Measurements from ENCODE around the gene ATXN7L2.
"Not testable (repeated sequence)": the region's sequence is repeated elsewhere in the genome, so short reads cannot be mapped to it uniquely, and the experiment has no call there.

ATXN7L2 gene

DNA sequence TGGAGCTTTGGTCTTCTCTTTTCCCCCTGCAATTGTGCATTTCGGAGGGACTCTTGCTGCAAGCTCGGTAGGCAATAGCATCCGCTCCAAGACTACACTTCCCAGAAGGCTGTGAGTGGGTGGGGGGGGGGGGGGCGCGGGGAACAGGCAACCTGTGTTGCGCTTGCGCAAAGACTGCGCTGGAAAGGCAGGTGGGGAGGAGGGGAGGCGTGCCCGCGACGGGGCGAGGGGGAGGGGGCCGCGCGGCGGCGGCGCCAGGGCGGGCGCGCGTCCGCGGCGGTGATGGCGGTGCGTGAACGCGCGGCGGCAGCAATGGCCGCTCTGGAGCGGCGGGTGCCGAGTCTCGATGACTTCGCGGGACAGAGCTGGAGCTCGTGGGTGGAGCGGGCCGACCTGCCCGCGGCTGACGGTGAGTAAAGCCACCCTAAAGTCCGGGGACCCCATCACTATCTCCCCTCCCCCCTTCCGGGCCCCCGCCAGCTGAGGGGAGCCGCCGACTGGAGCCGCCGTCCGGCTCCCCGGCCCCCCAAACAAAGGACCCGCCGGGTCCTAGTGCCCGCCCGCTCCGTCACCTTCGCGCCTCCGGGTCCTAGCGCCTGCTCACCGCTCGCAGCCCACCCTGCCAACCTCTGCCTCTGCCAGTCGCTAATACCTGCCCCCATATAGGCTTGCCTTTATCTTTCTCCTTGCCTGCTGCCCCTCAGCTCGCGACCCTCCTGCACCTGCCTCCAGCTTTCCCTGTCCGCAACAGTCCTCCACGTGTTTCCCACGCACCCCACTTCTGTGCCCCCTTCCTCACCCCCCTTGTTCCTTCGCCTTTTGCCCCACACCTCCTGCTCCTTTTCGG, at the start of gene ATXN7L2:
TSS of gene ATXN7L2 (plus strand) at position 234 of the 847 bp plus-strand sequence. CDS start at position 283, 49 bp downstream.
- peak; percentile 47 for DNase-seq (ENCODE audit: low read depth, low spot score)

DNA sequence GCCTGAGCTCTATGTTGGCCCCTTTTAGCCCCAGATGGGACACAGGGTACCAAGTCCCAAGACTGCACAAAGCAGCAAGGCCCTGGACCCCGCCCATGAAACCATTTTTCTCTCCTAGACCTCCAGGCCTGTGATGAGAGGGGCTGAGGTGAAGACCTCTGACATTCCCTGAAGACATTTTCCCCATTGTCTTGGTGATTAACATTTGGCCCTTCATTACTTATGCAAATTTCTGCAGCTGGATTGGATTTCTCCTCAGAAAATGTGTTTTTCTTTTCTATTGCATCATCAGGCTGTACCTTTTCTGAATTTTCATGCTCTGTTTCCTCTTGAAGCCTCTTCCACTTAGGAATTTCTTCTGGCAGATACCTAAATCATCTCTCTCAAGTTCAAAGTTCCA, 49.2 kb upstream of the ATXN7L2 start:
- no peak for DNase-seq (ENCODE audit: low read depth, low spot score)

GRCh38 chr1:109438798-109439297, 44.9 kb upstream of the ATXN7L2 start:
- peak; percentile 83 for DNase-seq (ENCODE audit: low read depth, low spot score)

GRCh38 chr1:109441069-109441468, 42.6 kb upstream of the ATXN7L2 start:
- no peak for DNase-seq (ENCODE audit: low read depth, low spot score)

- DNase-seq (ENCODE audit: low read depth, low spot score) = no peak
Observed at GRCh38 chr1:109443476-109443875, 40.2 kb upstream of the ATXN7L2 start.

DNA sequence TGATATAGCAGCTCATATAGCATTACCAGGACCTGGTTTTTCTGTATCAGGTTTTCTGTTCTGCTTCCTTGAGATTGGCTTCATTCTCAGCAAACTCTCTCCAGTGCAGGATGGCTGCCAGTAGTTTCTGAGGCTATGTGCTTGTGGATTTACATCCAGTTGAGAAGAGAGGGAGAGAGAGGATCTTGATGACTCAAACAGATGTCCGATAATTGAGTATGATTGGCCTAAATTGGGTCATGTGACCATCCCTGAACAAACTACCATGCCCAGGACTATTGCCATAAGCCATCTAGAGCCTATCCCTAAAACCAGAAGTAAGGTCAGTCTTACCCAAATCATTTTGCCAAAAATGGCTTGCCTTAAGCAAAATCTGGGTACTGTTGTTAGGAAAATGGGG, 39.4 kb upstream of the ATXN7L2 start:
- DNase-seq (ENCODE audit: low read depth, low spot score) = no peak

- not testable (repeated sequence) for DNase-seq (ENCODE audit: low read depth, low spot score)
Observed at GRCh38 chr1:109445949-109446695, 37.6 kb upstream of the ATXN7L2 start.

- DNase-seq (ENCODE audit: low read depth, low spot score) = no peak
Observed at GRCh38 chr1:109447524-109447923, 36.2 kb upstream of the ATXN7L2 start.

DNA sequence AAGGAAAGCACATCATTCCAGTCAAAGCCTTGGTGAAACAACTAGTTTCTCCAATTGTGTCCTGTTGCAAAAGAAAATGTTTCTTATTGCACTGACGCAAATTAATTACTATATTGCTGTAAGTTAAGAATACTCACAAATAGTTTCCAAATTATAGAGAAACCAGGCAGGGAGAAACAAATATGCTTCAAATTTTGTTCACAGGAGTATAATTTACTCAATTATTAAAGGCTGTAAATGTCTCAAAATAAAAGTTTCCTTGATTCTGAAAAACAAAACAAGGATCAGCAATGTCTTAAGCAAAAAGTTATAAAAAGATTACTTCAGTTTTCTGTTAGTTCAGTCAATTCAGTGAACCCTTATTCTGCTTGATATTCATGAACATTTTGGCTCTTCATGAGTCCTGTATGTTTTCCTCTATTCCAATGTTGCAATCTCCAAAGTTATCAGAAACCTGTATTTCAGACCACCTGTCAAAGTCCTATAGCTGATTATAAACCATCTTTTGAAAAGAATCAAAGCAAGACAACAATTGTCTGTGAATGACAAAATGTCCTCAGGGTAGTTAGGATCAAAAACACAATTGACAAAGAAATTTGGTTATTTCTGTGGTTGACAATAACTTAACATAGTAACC, 29.1 kb upstream of the ATXN7L2 start:
- no peak for DNase-seq (ENCODE audit: low read depth, low spot score)

- DNase-seq (ENCODE audit: low read depth, low spot score) = no peak
Observed at GRCh38 chr1:109457819-109458218, 25.9 kb upstream of the ATXN7L2 start.

DNA sequence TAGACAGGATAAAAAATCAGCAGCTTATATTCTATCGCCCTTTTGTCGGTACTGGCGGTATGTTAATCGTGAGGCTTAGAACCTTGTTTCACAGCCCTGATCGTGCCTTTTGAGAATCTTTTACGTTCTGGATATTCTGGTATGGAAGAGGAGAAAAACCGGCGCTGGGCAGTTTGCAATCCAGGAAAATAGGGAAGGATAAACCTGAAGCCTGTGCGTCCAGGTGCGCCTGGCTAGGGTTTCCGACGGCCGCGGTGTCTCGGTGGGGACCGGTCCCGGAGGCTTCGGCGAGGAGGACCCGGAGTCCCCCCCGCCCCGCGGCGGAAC, 17.6 kb upstream of the ATXN7L2 start:
- DNase-seq (ENCODE audit: low read depth, low spot score) = no peak

- no peak for DNase-seq (ENCODE audit: low read depth, low spot score)
Observed at GRCh38 chr1:109466452-109467300, 17.0 kb upstream of the ATXN7L2 start, which contains the start of gene SYPL2. TSS of gene SYPL2 (plus strand) at chr1:109466546. CDS start at chr1:109466844, 298 bp downstream.

GRCh38 chr1:109467301-109467777, 16.4 kb upstream of the ATXN7L2 start:
- no peak for DNase-seq (ENCODE audit: low read depth, low spot score)

DNA sequence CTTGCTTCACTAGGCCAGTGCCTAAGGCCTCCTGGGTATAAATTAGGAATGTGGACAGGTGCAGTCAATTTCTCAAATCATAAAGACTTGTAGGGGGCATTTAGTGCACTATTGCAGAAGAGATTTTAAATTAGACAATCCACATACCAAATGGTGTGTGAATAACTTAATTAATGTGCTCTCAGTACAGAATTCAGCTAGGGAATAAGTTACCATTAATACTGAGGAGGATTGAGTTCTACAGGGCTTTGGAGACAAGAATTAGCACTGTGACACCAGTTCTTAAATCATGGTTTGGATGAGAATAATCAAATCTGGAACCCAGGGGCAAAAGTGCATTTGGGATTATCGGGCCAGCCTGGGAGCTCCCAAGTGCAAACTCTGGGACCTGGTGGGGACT, 15.6 kb upstream of the ATXN7L2 start:
- DNase-seq (ENCODE audit: low read depth, low spot score) = no peak

GRCh38 chr1:109468903-109469302, 14.8 kb upstream of the ATXN7L2 start:
- DNase-seq (ENCODE audit: low read depth, low spot score) = no peak

GRCh38 chr1:109470245-109470644, 13.5 kb upstream of the ATXN7L2 start:
- no peak for DNase-seq (ENCODE audit: low read depth, low spot score)

GRCh38 chr1:109472779-109473178, 10.9 kb upstream of the ATXN7L2 start:
- DNase-seq (ENCODE audit: low read depth, low spot score) = no peak

DNA sequence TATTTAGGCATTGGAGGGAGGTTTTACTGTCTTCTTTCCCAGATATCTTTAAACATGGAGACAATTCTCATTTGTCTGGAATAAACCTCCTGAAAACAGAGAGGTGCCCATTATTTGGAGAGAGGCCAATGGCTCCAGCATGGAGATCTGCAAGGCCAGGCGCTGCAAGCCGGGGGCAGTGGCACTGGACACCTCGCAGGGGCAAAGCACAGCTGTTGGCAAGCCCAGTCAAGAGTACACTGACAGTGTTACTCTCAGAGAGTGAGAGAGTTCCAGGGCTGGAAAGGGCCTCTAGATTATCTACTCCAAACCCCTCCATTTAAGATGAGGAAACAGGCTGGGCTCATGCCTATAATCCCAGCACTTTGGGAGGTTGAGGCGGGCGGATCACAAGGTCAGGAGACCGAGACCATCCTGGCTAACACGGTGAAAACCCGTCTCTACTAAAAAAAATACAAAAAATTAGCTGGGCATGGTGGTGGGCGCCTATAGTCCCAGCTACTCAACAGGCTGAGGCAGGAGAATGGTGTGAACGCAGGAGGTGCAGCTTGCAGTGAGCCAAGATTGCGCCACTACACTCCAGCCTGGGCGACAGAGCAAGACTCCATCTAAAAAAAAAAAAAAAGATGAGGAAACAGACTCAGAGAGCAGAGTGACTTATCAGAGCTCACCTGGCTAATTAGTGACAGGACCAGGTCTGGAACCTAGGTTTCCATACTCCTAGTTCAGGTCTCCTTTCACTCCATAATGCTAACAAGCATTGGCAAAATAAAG, 10.2 kb upstream of the ATXN7L2 start:
- DNase-seq (ENCODE audit: low read depth, low spot score) = not testable (repeated sequence)

- DNase-seq (ENCODE audit: low read depth, low spot score) = no peak
Observed at GRCh38 chr1:109474697-109475096, 9.0 kb upstream of the ATXN7L2 start.

GRCh38 chr1:109475261-109475660, 8.4 kb upstream of the ATXN7L2 start:
- DNase-seq (ENCODE audit: low read depth, low spot score) = no peak
